Measurements from ENCODE around the gene MARCHF10.

DNA sequence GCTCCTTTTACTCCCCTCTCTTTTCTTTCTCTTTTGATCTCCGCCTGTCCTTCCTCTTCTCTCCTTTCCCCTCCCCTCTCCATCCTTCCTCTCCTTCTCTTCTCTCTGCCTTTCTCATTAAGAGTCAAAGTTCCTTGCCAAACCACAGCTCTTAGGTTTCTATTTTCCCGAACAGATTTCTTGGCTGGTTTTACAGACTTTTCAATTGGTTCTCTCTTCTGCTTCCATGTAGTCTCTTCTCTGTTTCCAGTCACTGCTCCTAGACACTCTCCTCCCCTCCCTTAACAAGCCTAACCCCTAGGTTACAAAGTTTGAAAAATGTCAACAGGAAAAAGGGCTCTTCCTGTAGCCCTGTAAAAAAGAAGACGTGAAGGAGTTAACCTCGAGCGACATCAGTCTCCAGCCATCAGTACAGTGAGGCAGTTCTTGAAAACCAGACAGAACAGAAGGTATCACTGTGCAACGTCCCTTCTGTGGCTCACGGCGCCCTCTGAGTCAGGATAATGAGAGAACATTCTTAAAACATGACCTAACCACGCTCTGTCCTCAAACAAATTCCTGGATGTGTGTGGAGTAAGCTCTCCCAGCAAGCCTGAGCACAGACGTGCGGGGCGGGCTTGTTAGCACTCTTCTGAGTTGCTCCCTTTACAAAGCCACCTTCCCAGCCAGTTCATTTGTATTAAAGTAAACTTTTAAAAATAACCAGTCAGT is 11.6 kb upstream of the MARCHF10 start:
- TF ChIP-seq, protein P1, sequence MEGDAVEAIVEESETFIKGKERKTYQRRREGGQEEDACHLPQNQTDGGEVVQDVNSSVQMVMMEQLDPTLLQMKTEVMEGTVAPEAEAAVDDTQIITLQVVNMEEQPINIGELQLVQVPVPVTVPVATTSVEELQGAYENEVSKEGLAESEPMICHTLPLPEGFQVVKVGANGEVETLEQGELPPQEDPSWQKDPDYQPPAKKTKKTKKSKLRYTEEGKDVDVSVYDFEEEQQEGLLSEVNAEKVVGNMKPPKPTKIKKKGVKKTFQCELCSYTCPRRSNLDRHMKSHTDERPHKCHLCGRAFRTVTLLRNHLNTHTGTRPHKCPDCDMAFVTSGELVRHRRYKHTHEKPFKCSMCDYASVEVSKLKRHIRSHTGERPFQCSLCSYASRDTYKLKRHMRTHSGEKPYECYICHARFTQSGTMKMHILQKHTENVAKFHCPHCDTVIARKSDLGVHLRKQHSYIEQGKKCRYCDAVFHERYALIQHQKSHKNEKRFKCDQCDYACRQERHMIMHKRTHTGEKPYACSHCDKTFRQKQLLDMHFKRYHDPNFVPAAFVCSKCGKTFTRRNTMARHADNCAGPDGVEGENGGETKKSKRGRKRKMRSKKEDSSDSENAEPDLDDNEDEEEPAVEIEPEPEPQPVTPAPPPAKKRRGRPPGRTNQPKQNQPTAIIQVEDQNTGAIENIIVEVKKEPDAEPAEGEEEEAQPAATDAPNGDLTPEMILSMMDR (IDR thresholded peaks at IDR 0.05; ENCODE audit: low read depth, low read length), result no peak
- TF ChIP-seq, protein P2, sequence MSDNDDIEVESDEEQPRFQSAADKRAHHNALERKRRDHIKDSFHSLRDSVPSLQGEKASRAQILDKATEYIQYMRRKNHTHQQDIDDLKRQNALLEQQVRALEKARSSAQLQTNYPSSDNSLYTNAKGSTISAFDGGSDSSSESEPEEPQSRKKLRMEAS (IDR thresholded peaks at IDR 0.05; ENCODE audit: low read depth, low read length), result no peak

Measured in NB4 (cell line).